AG04449 (cell line): ENCODE measurements around the gene LCA5.

Source experiments
- CTCF ChIA-PET: fragments of 350-600 bp; formaldehyde crosslinking; extraction: SDS; loops from one replicate; lab custom pipeline; 2021; ENCODE audit warnings: antibody characterized with exemption; lab: Yijun Ruan, JAX
- POLR2A ChIA-PET: fragments of 400-600, 350-600 bp; formaldehyde crosslinking; extraction: SDS; loops from one replicate; lab custom pipeline; 2020; ENCODE audit warnings: antibody characterized with exemption, inconsistent platforms; lab: Yijun Ruan, JAX
- DNase-seq: peaks from one replicate; pipeline ENCODE4 v3.0.0-alpha.2; 2010; ENCODE audit warnings: low read depth, low spot score
- H3K4me3 ChIP-seq: 2 replicates; pipeline ENCODE4 v1.5.1; 2011; ENCODE audit warnings: low read depth, mild to moderate bottlenecking, control low read depth, low read length
- CTCF ChIP-seq: IDR thresholded peaks from one replicate; pipeline ENCODE4 v1.5.1; 2011; ENCODE audit warnings: mild to moderate bottlenecking, moderate library complexity, low read length, control low read depth, inconsistent platforms; ENCODE audit not compliant: insufficient read depth; ENCODE audit errors: missing control alignments

LCA5 gene

GRCh38 chr6:79526897-79527296, 10.3 kb downstream of the LCA5 start:
- no peak for DNase-seq
- ChIA-PET POLR2A (no interaction called here), CTCF (no interaction called here)
- H3K4me3 ChIP-seq: no peak overlapping the region
- no peak for TF ChIP-seq CTCF

GRCh38 chr6:79525272-79526100, 11.7 kb downstream of the LCA5 start:
- ChIA-PET POLR2A (no interaction called here), CTCF (no interaction called here)
- H3K4me3 ChIP-seq: no peak overlapping the region
- no peak for TF ChIP-seq CTCF
- no peak for DNase-seq

GRCh38 chr6:79524065-79524464, 13.2 kb downstream of the LCA5 start:
- no peak overlapping the region for H3K4me3 ChIP-seq
- CTCF ChIA-PET: no interaction called here
- POLR2A ChIA-PET: no interaction called here
- no peak for DNase-seq
- no peak for TF ChIP-seq CTCF

GRCh38 chr6:79522609-79523008, 14.6 kb downstream of the LCA5 start:
- TF ChIP-seq CTCF: no peak
- POLR2A ChIA-PET: no interaction called here
- no peak for DNase-seq
- CTCF ChIA-PET: no interaction called here
- no peak overlapping the region for H3K4me3 ChIP-seq

GRCh38 chr6:79520534-79520933, 16.7 kb downstream of the LCA5 start:
- ChIA-PET POLR2A (no interaction called here), CTCF (no interaction called here)
- no peak for TF ChIP-seq CTCF
- DNase-seq: no peak
- no peak overlapping the region for H3K4me3 ChIP-seq

GRCh38 chr6:79518842-79519241, 18.4 kb downstream of the LCA5 start:
- no peak for TF ChIP-seq CTCF
- no peak overlapping the region for H3K4me3 ChIP-seq
- ChIA-PET POLR2A (no interaction called here), CTCF (no interaction called here)
- no peak for DNase-seq
